Calu3 (cell line): ENCODE measurements around the gene GOLT1A. TPM values are rescaled to one million over a fixed set of nuclear protein-coding genes. Genes with fewer than 3 reads are reported as not detected.

Experiments used
- BruUV-seq: library from RNA; stranded (reverse); fragments of 400-500 nt; replicated peaks from 2 replicates; lab custom pipeline; 2021; lab: Mats Ljungman, UMichigan
- CTCF ChIA-PET: fragments of 300-600 bp; sonication (Branson Sonifier 250); formaldehyde crosslinking; loops from one replicate; lab custom pipeline; 2022; ENCODE audit warnings: antibody characterized with exemption; lab: Charles Lee
- DNase-seq: peaks from one replicate; pipeline ENCODE4 v3.0.0; 2022
- H3K27ac Mint-ChIP-seq: one replicate; pipeline ENCODE4 v1.8.0; 2022; ENCODE audit warnings: mixed read lengths; ENCODE audit not compliant: unreplicated experiment
- H3K27me3 Mint-ChIP-seq: one replicate; pipeline ENCODE4 v1.8.0; 2022; ENCODE audit warnings: mixed read lengths; ENCODE audit not compliant: unreplicated experiment
- H3K36me3 Mint-ChIP-seq: one replicate; pipeline ENCODE4 v1.8.0; 2022; ENCODE audit warnings: mild to moderate bottlenecking, moderate library complexity, mixed read lengths; ENCODE audit not compliant: insufficient read depth, unreplicated experiment
- H3K4me1 Mint-ChIP-seq: one replicate; pipeline ENCODE4 v1.8.0; 2022; ENCODE audit warnings: mild to moderate bottlenecking, low read depth, mixed read lengths; ENCODE audit not compliant: unreplicated experiment
- H3K4me3 Mint-ChIP-seq: one replicate; pipeline ENCODE4 v1.8.0; 2022; ENCODE audit warnings: mild to moderate bottlenecking, low read depth, moderate library complexity, mixed read lengths; ENCODE audit not compliant: unreplicated experiment
- H3K9me3 Mint-ChIP-seq: one replicate; pipeline ENCODE4 v1.8.0; 2022; ENCODE audit warnings: low read depth, mixed read lengths; ENCODE audit not compliant: unreplicated experiment
- CTCF ChIP-seq: fragments of 200-600 bp; IDR thresholded peaks from one replicate; pipeline ENCODE4 v1.8.0; 2022; ENCODE audit warnings: antibody characterized with exemption; ENCODE audit not compliant: unreplicated experiment
- intact Hi-C: fragments of 100-400 bp; cut with micrococcal nuclease; formaldehyde crosslinking; loops from one replicate; pipeline ENCODE4 v1.10.0; 2022; ENCODE audit not compliant: unreplicated experiment
- total RNA-seq: library from RNA; stranded (reverse); gene quantifications from 2 replicates; pipeline ENCODE4 v1.2.3, GENCODE V29; 2022

Gene GOLT1A
- total RNA-seq, 1 experiment from 2014 or later, result 3.5 TPM

DNA sequence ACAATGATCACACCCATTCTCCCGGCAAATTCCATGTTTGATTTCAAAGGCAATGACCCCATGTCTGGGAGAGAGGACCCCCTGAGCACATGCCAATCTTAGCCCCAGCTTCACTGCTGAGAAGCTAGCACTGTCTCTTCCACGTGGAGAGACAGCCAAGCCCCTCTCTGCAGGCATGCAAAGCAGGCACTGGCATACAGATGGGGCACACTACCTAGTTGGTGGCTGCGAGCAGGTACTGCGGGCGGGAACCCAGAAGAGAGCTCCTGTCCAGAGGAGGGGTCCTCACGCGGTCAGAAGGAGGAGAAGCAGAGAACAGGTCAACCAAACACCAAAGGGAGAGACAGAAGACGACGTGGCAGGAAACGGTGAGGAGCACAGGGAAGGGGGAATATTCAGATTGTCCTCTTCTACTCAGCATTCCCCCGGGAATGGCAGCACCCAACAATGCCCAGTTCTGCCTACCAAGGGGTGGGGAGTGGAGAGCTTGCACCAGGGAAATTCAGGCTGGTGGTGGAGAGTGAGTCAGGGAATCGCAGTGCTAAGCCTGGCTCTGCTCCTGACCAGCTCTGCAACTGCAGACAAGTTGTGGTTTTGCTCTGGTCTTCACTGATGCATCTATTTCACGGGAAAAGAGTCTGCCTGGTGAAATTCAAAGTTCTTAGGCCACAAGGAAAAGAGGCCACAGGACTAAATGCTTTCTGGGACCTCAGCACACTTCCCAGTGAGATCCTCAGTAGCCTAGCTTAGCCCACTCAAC, 48.1 kb upstream of the GOLT1A start:
- intact Hi-C loops, result no loop called here
- Mint-ChIP-seq H3K36me3 (peaks cover 58% of the 10 kb centered on the region), H3K9me3 (no peaks in the 10 kb centered on the region), H3K27ac (no peak overlapping the region), H3K4me1 (peaks cover 10% of the 10 kb centered on the region), H3K27me3 (no peaks in the 10 kb centered on the region), H3K4me3 (no peak overlapping the region)
- TF ChIP-seq CTCF, result no peak
- DNase-seq, result no peak
- BruUV-seq, result no TSS peak
- CTCF ChIA-PET, result no interaction called here

DNA sequence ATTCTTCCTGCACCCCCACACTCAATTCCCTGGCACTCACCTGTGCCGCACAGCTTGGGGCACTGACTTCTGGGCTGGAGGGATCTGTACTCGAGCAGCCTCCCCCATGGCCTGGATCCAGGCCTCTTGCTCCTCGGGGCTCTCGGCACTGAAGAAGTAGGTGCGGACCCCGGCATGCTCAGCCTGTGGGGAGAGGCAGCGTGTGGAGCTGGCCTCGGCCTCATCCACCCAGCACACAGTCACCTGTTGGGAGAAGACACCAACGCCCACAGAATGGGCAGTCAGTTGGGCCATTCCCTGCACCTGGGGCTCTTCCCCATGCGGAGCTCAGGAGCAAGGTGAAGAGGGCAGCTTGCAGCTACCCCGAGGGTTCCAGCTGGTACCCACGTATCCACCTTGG, 47.5 kb upstream of the GOLT1A start:
- intact Hi-C loops, result no loop called here
- peaks cover 58% of the 10 kb centered on the region for H3K36me3 Mint-ChIP-seq

DNA sequence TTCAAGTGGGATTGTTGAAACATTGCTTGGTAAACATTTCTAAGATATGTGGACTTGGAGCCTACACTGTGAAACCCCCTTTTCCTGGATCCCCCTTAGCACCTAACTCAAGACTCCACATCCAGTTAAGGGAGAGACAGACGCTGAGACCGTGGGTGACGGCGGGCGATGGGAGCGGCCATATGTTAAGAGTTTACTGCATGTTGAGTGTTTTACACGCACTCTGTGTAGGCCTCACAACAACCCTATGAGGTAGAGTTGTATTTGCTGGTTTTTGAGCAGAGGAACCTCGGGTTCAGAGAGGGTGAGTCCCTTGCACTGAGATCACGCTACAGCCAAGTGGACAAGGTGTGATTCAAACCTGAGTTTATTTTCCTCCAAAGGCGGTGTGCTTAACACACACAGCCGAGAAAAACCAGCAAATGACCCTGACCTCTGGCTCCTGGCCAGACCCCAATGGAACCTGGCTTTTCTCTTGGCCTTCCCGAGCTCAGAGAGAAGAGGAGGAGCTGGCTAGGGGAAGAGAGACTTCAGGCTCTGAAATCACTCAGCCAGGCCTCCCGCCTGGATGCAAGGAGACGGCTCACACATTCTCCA, 46.9 kb upstream of the GOLT1A start:
- BruUV-seq, result no TSS peak
- Mint-ChIP-seq H3K4me1 (no peaks in the 10 kb centered on the region), H3K9me3 (no peaks in the 10 kb centered on the region), H3K27me3 (no peaks in the 10 kb centered on the region), H3K4me3 (no peak overlapping the region), H3K36me3 (peaks cover 64% of the 10 kb centered on the region), H3K27ac (no peak overlapping the region)
- intact Hi-C loops, result no loop called here
- no peak for TF ChIP-seq CTCF
- DNase-seq, result no peak
- CTCF ChIA-PET, result no interaction called here

More for the DNA sequence above, 47.5 kb upstream of the GOLT1A start:
- CTCF ChIA-PET, result no interaction called here
- no peak for DNase-seq
- Mint-ChIP-seq H3K27me3 (no peaks in the 10 kb centered on the region), H3K27ac (no peak overlapping the region), H3K4me1 (peaks cover 3% of the 10 kb centered on the region), H3K9me3 (no peaks in the 10 kb centered on the region), H3K4me3 (no peak overlapping the region)
- no TSS peak for BruUV-seq
- no peak for TF ChIP-seq CTCF

DNA sequence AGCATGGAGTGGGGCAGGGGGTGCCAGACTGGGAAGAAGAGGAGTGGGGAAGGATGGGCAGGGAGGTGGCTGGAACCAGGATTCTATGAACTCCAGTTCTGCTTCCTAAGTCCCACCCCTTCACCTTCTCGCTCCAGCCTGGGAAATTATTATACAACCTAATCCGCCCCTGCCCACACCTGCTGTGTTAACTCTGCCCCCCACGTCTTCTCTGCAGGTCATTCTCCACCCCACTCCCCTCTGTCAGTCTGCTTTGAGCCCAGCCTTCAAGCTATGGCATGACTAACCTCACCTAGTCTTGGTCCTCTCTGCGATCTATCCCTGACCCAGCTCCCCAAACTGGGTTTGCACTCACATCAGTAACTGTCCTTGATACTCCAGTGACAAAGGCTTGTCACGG, 46.0 kb upstream of the GOLT1A start:
- H3K27me3 Mint-ChIP-seq, result no peaks in the 10 kb centered on the region
- H3K4me3 Mint-ChIP-seq, result no peak overlapping the region
- no peaks in the 10 kb centered on the region for H3K4me1 Mint-ChIP-seq
- no TSS peak for BruUV-seq
- intact Hi-C loops, result no loop called here
- no peak for DNase-seq
- TF ChIP-seq CTCF, result no peak
- H3K9me3 Mint-ChIP-seq, result no peaks in the 10 kb centered on the region
- H3K36me3 Mint-ChIP-seq, result peaks cover 59% of the 10 kb centered on the region
- no peak overlapping the region for H3K27ac Mint-ChIP-seq
- CTCF ChIA-PET, result interaction anchor here (1.4 to 2.0 kb wide), 4 partner anchors 71 to 139 kb away, joined by 4 to 39 read pairs (median 10); no protein-coding TSS in a partner anchor
